ENCODE data around the gene NKPD1. TPM values are rescaled to one million over a fixed set of nuclear protein-coding genes. Genes with fewer than 3 reads are reported as not detected.

NKPD1 gene
- total RNA-seq, 2 donors from 2014 or later = 0.49 to 0.81 TPM

GRCh38 chr19:45169602-45170001, 8.8 kb upstream of the NKPD1 start:
- H3K4me3 ChIP-seq = no peak overlapping the region
- no peak for ATAC-seq (ENCODE audit: insufficient number of reproducible peaks, low FRiP score, low read depth)
- no peak for DNase-seq (ENCODE audit: low spot score)
- H3K4me1 ChIP-seq (ENCODE audit: control insufficient read depth in 1 of 2, low read depth in 2 of 2) = no peaks in the 10 kb centered on the region
- no peak for TF ChIP-seq CTCF (IDR thresholded peaks at IDR 0.05)
- H3K9me3 ChIP-seq = no peaks in the 10 kb centered on the region
- no peak overlapping the region for H3K27ac ChIP-seq
- H3K27me3 ChIP-seq (replicated peaks; ENCODE audit: insufficient read depth) = no peaks in the 10 kb centered on the region
- H3K36me3 ChIP-seq = no peaks in the 10 kb centered on the region

DNA sequence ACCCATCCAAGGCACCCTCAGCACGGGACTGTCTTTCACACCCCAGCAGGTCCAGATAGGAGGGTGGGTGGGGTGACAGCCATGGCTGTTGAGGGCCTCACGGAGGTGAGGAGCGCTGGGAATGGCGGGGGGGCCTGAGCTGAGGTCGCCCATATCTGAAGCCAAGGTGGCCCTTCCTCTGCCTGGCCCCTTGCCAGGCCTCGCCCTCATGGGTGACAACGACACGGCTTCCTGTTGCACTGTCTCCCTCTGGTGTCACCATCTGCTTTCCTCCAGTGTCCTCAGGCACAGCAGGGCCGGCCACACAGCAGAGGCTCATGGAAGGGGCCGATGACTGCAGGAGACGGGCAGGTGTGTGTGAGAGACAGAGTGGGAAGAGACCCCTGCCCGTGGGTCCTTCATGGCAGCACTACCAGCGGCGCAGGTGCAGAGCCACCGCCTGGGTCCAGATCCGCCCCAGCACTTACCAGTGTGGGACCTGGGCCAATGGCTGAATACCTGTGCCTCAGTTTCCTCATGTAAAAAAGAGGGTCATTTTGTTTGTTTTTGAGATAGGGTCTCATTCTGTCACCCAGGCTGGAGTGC, 8.1 kb upstream of the NKPD1 start:
- Histone ChIP-seq H3K27ac (no peak overlapping the region), H3K4me1 (ENCODE audit: control insufficient read depth in 1 of 2, low read depth in 2 of 2) (no peaks in the 10 kb centered on the region), H3K27me3 (replicated peaks; ENCODE audit: insufficient read depth) (no peaks in the 10 kb centered on the region), H3K36me3 (no peaks in the 10 kb centered on the region), H3K9me3 (no peaks in the 10 kb centered on the region), H3K4me3 (no peak overlapping the region)
- TF ChIP-seq CTCF (IDR thresholded peaks at IDR 0.05) = no peak
- ATAC-seq (ENCODE audit: insufficient number of reproducible peaks, low FRiP score, low read depth) = no peak
- DNase-seq (ENCODE audit: low spot score) = no peak

GRCh38 chr19:45166723-45167252, 6.0 kb upstream of the NKPD1 start:
- no peak for TF ChIP-seq CTCF (IDR thresholded peaks at IDR 0.05)
- Histone ChIP-seq H3K36me3 (no peaks in the 10 kb centered on the region), H3K9me3 (no peaks in the 10 kb centered on the region), H3K27ac (no peak overlapping the region), H3K4me1 (ENCODE audit: control insufficient read depth in 1 of 2, low read depth in 2 of 2) (no peaks in the 10 kb centered on the region), H3K4me3 (no peak overlapping the region), H3K27me3 (replicated peaks; ENCODE audit: insufficient read depth) (no peaks in the 10 kb centered on the region)
- ATAC-seq (ENCODE audit: insufficient number of reproducible peaks, low FRiP score, low read depth) (no peak), DNase-seq (ENCODE audit: low spot score) (no peak)

DNA sequence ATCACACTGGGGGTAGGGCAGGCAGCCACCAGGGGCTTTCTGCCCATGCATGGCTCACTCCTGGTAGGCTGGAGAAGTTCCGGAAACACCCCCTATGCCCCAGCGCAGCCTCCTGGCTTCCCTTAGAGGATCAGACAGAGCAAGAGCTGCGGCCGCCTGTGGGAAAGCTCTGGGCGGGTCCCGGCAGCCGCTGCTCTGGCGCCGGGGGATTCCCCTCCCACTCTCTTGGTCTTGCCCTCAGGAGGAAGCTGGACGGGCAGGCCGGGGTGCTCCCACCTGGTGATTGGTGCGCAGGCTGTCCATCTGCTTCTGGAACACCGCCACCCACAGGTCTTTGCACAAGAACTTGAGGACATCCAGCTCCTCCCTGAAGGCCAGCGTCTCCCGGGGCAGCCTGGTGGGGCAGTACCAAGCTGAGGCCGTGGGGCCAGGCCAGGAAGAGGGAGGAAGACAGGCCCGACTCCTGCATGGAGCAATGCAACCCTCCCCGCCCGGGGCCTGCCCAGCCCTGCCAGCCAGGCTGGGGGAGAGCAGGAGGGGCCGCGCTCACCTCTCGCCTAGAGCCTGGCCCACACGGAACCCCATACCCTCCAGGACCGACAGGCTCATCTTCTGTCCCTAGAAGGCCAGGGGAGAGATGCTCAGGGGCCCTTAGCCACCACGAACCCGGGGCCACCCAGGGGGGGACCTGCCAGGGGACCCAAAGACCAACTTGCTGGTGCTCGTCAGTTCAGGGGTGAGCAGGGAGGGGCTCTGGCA, 4.0 kb upstream of the NKPD1 start:
- no peak overlapping the region for H3K4me3 ChIP-seq
- H3K9me3 ChIP-seq = no peaks in the 10 kb centered on the region
- no peaks in the 10 kb centered on the region for H3K4me1 ChIP-seq (ENCODE audit: control insufficient read depth in 1 of 2, low read depth in 2 of 2)
- no peak overlapping the region for H3K27ac ChIP-seq
- no peaks in the 10 kb centered on the region for H3K27me3 ChIP-seq (replicated peaks; ENCODE audit: insufficient read depth)
- ATAC-seq (ENCODE audit: insufficient number of reproducible peaks, low FRiP score, low read depth) (no peak), DNase-seq (ENCODE audit: low spot score) (no peak)
- no peaks in the 10 kb centered on the region for H3K36me3 ChIP-seq
- TF ChIP-seq CTCF (IDR thresholded peaks at IDR 0.05) = no peak

DNA sequence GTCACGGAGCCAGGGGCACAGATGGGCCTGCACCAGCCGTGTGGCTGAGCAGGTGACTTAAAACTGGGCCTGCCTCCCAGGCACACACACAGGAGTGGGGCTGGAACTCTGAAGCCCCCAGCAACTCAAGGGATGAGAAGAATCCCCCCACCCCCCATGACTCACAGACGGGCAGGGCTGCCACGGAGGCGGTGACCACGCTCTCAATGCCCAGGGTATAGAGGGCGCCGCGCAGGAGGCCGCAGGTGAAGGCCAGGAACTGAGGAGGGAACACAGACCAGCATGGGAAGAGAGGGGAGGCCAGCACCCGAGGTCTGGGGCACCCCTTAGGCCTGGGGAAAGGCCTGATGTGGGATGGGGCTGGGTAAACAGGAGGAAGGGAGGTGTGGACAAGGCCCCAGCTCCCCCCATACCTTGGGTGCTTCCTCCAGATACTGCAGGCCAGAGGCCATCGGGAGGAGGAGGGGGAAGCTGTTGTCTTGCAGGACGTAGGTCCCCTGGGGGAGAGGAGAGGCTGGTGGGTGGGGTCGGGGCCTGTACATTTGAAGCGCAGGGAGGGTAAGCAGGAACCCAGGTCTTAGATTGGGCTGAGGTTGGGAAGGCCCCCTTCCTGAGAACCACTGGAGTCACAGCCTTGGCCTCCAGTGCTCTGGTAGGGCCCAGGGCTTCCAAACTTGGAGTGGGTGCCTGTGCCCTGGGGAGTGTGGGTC, 3.1 kb upstream of the NKPD1 start:
- Histone ChIP-seq H3K27me3 (replicated peaks; ENCODE audit: insufficient read depth) (no peaks in the 10 kb centered on the region), H3K27ac (no peak overlapping the region), H3K9me3 (no peaks in the 10 kb centered on the region), H3K4me3 (no peak overlapping the region), H3K4me1 (ENCODE audit: control insufficient read depth in 1 of 2, low read depth in 2 of 2) (no peaks in the 10 kb centered on the region), H3K36me3 (no peaks in the 10 kb centered on the region)
- ATAC-seq (ENCODE audit: insufficient number of reproducible peaks, low FRiP score, low read depth) = no peak
- no peak for TF ChIP-seq CTCF (IDR thresholded peaks at IDR 0.05)
- no peak for DNase-seq (ENCODE audit: low spot score)

Measured in thoracic aorta (tissue), 2 donors.